PC-3 (cell line): ENCODE data around the gene AK4.

Experiments used
- EZH2phosphoT487 ChIP-seq: fragments of 300-600 bp; sonication (generic); IDR thresholded peaks from 2 replicates; pipeline ENCODE4 v1.6.1; 2018; ENCODE audit warnings: mild to moderate bottlenecking, antibody characterized with exemption, low read length, borderline replicate concordance
- TF ChIP-seq, protein P1 (sequence below): fragments of 300-600 bp; sonication (generic); conservative IDR thresholded peaks from 2 replicates; pipeline ENCODE4 v1.5.1; 2017; ENCODE audit warnings: antibody characterized with exemption, low read depth, mild to moderate bottlenecking, low read length

GRCh38 chr1:65224681-65225091 lies 76.7 kb downstream of the AK4 start:
- TF ChIP-seq, protein P1, sequence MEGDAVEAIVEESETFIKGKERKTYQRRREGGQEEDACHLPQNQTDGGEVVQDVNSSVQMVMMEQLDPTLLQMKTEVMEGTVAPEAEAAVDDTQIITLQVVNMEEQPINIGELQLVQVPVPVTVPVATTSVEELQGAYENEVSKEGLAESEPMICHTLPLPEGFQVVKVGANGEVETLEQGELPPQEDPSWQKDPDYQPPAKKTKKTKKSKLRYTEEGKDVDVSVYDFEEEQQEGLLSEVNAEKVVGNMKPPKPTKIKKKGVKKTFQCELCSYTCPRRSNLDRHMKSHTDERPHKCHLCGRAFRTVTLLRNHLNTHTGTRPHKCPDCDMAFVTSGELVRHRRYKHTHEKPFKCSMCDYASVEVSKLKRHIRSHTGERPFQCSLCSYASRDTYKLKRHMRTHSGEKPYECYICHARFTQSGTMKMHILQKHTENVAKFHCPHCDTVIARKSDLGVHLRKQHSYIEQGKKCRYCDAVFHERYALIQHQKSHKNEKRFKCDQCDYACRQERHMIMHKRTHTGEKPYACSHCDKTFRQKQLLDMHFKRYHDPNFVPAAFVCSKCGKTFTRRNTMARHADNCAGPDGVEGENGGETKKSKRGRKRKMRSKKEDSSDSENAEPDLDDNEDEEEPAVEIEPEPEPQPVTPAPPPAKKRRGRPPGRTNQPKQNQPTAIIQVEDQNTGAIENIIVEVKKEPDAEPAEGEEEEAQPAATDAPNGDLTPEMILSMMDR, result no peak
- no peak for TF ChIP-seq EZH2phosphoT487
